ENCODE measurements around the gene TDRD1. TPM values are rescaled to one million over a fixed set of nuclear protein-coding genes. Genes with fewer than 3 reads are reported as not detected.

Gene TDRD1
- total and polyA plus RNA-seq, 2 donors (not counting 3 experiments of a cell fraction or from before 2014, with no cell fraction given), result not detected

- POLR2A ChIA-PET, result no interaction called here
- intact Hi-C loops (cut with micrococcal nuclease), result no loop called here
- H3K36me3 ChIP-seq (ENCODE audit: control insufficient read depth in 2 of 2, extremely low read depth in 1 of 2, insufficient read depth in 2 of 2, low read length in 2 of 2), result no peaks in the 10 kb centered on the region
- BruUV-seq (replicated peaks), result no TSS peak
- H3K4me3 ChIP-seq (replicated peaks in 1 of 3; ENCODE audit: insufficient read depth in 1 of 3, low read depth in 1 of 3, low read length in 3 of 3), result no peak overlapping the region
- no peaks in the 10 kb centered on the region for H3K4me1 ChIP-seq (ENCODE audit: control insufficient read depth, extremely low read depth, insufficient read depth, low read length)
- no peaks in the 10 kb centered on the region for H3K9me3 ChIP-seq (replicated peaks; ENCODE audit: control insufficient read depth, insufficient read depth, low read length)
- CTCF ChIA-PET, result no interaction called here
- no peak overlapping the region for H3K27ac ChIP-seq (ENCODE audit: insufficient read depth, low read depth, low read length)
- H3K27me3 ChIP-seq (ENCODE audit: control insufficient read depth in 2 of 2, insufficient read depth in 2 of 2, low read length in 2 of 2), result peaks cover 0 to 9% of the 10 kb centered on the region in 2 experiments
- H3K9ac ChIP-seq (replicated peaks; ENCODE audit: extremely low read depth, insufficient read depth, low read length), result no peak overlapping the region
- H2AFZ ChIP-seq (ENCODE audit: low read depth, low read length), result no peak overlapping the region
- DNase-seq (ENCODE audit: low read depth, low spot score), result no peak
- H3K9me1 ChIP-seq (replicated peaks; ENCODE audit: control insufficient read depth, extremely low read depth, insufficient read depth, low read length), result no peaks in the 10 kb centered on the region
- H4K20me1 ChIP-seq (replicated peaks; ENCODE audit: control insufficient read depth, extremely low read depth, insufficient read depth, low read length), result no peaks in the 10 kb centered on the region
- H3K4me2 ChIP-seq (ENCODE audit: insufficient read depth, low read length), result no peak overlapping the region
- TF ChIP-seq, protein P1, sequence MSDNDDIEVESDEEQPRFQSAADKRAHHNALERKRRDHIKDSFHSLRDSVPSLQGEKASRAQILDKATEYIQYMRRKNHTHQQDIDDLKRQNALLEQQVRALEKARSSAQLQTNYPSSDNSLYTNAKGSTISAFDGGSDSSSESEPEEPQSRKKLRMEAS (IDR thresholded peaks at IDR 0.05; ENCODE audit: insufficient read depth, insufficient read length), result no peak
- TF ChIP-seq, protein P2, sequence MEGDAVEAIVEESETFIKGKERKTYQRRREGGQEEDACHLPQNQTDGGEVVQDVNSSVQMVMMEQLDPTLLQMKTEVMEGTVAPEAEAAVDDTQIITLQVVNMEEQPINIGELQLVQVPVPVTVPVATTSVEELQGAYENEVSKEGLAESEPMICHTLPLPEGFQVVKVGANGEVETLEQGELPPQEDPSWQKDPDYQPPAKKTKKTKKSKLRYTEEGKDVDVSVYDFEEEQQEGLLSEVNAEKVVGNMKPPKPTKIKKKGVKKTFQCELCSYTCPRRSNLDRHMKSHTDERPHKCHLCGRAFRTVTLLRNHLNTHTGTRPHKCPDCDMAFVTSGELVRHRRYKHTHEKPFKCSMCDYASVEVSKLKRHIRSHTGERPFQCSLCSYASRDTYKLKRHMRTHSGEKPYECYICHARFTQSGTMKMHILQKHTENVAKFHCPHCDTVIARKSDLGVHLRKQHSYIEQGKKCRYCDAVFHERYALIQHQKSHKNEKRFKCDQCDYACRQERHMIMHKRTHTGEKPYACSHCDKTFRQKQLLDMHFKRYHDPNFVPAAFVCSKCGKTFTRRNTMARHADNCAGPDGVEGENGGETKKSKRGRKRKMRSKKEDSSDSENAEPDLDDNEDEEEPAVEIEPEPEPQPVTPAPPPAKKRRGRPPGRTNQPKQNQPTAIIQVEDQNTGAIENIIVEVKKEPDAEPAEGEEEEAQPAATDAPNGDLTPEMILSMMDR (IDR thresholded peaks at IDR 0.05; ENCODE audit: extremely low read depth in 1 of 2, insufficient read depth in 1 of 2, low read depth in 1 of 2, low read length in 2 of 2), result no peak
- no peak for TF ChIP-seq JUN (IDR thresholded peaks at IDR 0.05; ENCODE audit: borderline replicate concordance, insufficient read depth, insufficient read length, low read depth)
- no peak for TF ChIP-seq GATA2 (IDR thresholded peaks at IDR 0.05; ENCODE audit: insufficient read depth, insufficient read length, low read depth, low read length)
- no peak for TF ChIP-seq EZH2 (IDR thresholded peaks at IDR 0.05; ENCODE audit: borderline replicate concordance, low read depth, low read length, severe bottlenecking)
- TF ChIP-seq FOS (IDR thresholded peaks at IDR 0.05; ENCODE audit: borderline replicate concordance, insufficient read depth, low read length), result no peak
- TF ChIP-seq POLR2AphosphoS5 (IDR thresholded peaks at IDR 0.05; ENCODE audit: insufficient read depth, low read depth, low read length), result no peak
- TF ChIP-seq MYC (IDR thresholded peaks at IDR 0.05; ENCODE audit: low read depth, low read length), result no peak
- no peaks in the 10 kb centered on the region for H3K79me2 ChIP-seq (ENCODE audit: control insufficient read depth, insufficient read depth, low read length)
- dilution Hi-C loops (cut with MboI; ENCODE audit: extremely low pct_ligation_motif_present, low sequenced_read_pairs), result no loop called here
- FAIRE-seq, result no peak
Measured at GRCh38 chr10:114246679-114247305, 67.6 kb downstream of the TDRD1 start.
